Activated B cell treated with CpG ODN at 0.5 μM for 24 hours (primary cell): ENCODE data around the gene SIDT1. TPM values are rescaled to one million over a fixed set of nuclear protein-coding genes. Genes with fewer than 3 reads are reported as not detected.

Experiments used
- ATAC-seq: fragments of 200-7000 bp; cut with Tn5 transposase; one replicate; pipeline ENCODE4 v1.10.0; 2021; ENCODE audit warnings: low read depth, mild to moderate bottlenecking, moderate library complexity
- CTCF ChIA-PET: fragments of 350-600 bp; sonication (Branson Sonifier 250); formaldehyde crosslinking; loops from one replicate; lab custom pipeline; 2021; ENCODE audit warnings: antibody characterized with exemption; lab: Charles Lee
- POLR2A ChIA-PET: fragments of 350-600 bp; sonication (Branson Sonifier 250); formaldehyde crosslinking; loops from one replicate; lab custom pipeline; 2021; ENCODE audit warnings: antibody characterized with exemption; lab: Charles Lee
- DNase-seq: peaks from one replicate; pipeline ENCODE4 v3.0.0; 2022
- H3K27ac Mint-ChIP-seq: one replicate; pipeline ENCODE4 v1.8.0; 2020; ENCODE audit warnings: mixed read lengths
- H3K27me3 Mint-ChIP-seq: one replicate; pipeline ENCODE4 v1.8.0; 2021; ENCODE audit warnings: mixed read lengths
- H3K36me3 Mint-ChIP-seq: one replicate; pipeline ENCODE4 v1.8.0; 2021; ENCODE audit warnings: low read depth, mixed read lengths
- H3K4me1 Mint-ChIP-seq: one replicate; pipeline ENCODE4 v1.8.0; 2021; ENCODE audit warnings: mixed read lengths
- H3K4me3 Mint-ChIP-seq: one replicate; pipeline ENCODE4 v1.8.0; 2020; ENCODE audit warnings: mild to moderate bottlenecking, mixed read lengths
- H3K9me3 Mint-ChIP-seq: one replicate; pipeline ENCODE4 v1.8.0; 2020; ENCODE audit warnings: mixed read lengths
- CTCF ChIP-seq: fragments of 200-600 bp; IDR thresholded peaks from one replicate; pipeline ENCODE4 v1.8.0; 2022; ENCODE audit warnings: antibody characterized with exemption, mild to moderate bottlenecking
- intact Hi-C: fragments of 100-400 bp; cut with micrococcal nuclease; formaldehyde crosslinking; loops from one replicate; pipeline ENCODE4 v1.15.1; 2024
- total RNA-seq: library from RNA; stranded (reverse); gene quantifications from 2 replicates; pipeline ENCODE4 v1.2.3, GENCODE V29; 2022

The SIDT1 gene
- total RNA-seq, 1 donor from 2014 or later = 44.9 TPM

- peaks cover 3% of the 10 kb centered on the region for H3K4me1 Mint-ChIP-seq
- intact Hi-C loops = no loop called here
- H3K4me3 Mint-ChIP-seq = no peak overlapping the region
- H3K27ac Mint-ChIP-seq = no peak overlapping the region
- TF ChIP-seq CTCF = no peak
- no peak for DNase-seq
- CTCF ChIA-PET = interaction anchor here (1.2 kb wide), 1 partner anchor 106 kb away, joined by 3 read pairs; no protein-coding TSS in a partner anchor
- no peaks in the 10 kb centered on the region for H3K27me3 Mint-ChIP-seq
- peaks cover 38% of the 10 kb centered on the region for H3K36me3 Mint-ChIP-seq
- no peak for ATAC-seq
- H3K9me3 Mint-ChIP-seq = no peaks in the 10 kb centered on the region
- POLR2A ChIA-PET = interaction anchor here (0.6 kb wide), 1 partner anchor 86 kb away, joined by 3 read pairs; no protein-coding TSS in a partner anchor
Observed at GRCh38 chr3:113601240-113601639, 68.9 kb downstream of the SIDT1 start.

GRCh38 chr3:113602256-113602655, 69.9 kb downstream of the SIDT1 start:
- H3K27ac Mint-ChIP-seq = no peak overlapping the region
- intact Hi-C loops = no loop called here
- H3K4me1 Mint-ChIP-seq = peaks cover 13% of the 10 kb centered on the region
- DNase-seq (no peak), ATAC-seq (no peak)
- H3K9me3 Mint-ChIP-seq = no peaks in the 10 kb centered on the region
- ChIA-PET POLR2A (no interaction called here), CTCF (interaction anchor here (1.0 to 1.2 kb wide), 2 partner anchors 24 to 107 kb away, joined by 3 to 6 read pairs; no protein-coding TSS in a partner anchor)
- H3K27me3 Mint-ChIP-seq = no peaks in the 10 kb centered on the region
- H3K4me3 Mint-ChIP-seq = no peak overlapping the region
- TF ChIP-seq CTCF = no peak
- peaks cover 46% of the 10 kb centered on the region for H3K36me3 Mint-ChIP-seq

GRCh38 chr3:113602836-113603235, 70.5 kb downstream of the SIDT1 start:
- Mint-ChIP-seq H3K27ac (no peak overlapping the region), H3K4me3 (no peak overlapping the region), H3K27me3 (no peaks in the 10 kb centered on the region), H3K36me3 (peaks cover 47% of the 10 kb centered on the region), H3K4me1 (peaks cover 19% of the 10 kb centered on the region), H3K9me3 (no peaks in the 10 kb centered on the region)
- TF ChIP-seq CTCF = no peak
- intact Hi-C loops = no loop called here
- POLR2A ChIA-PET = no interaction called here
- no peak for ATAC-seq
- no peak for DNase-seq
- CTCF ChIA-PET = no interaction called here

- Mint-ChIP-seq H3K4me3 (peak overlapping the region; percentile 52), H3K27me3 (no peaks in the 10 kb centered on the region), H3K4me1 (peaks cover 25% of the 10 kb centered on the region), H3K9me3 (no peaks in the 10 kb centered on the region), H3K27ac (peak overlapping the region; percentile 72), H3K36me3 (peaks cover 72% of the 10 kb centered on the region)
- peak; percentile 96 for ATAC-seq
- no peak for TF ChIP-seq CTCF
- POLR2A ChIA-PET = interaction anchor here (0.6 to 2.3 kb wide), 3 partner anchors 24 to 288 kb away, joined by 3 to 6 read pairs (median 3); partner anchors contain the start of gene USF3
- DNase-seq = peak; percentile 26
- CTCF ChIA-PET = interaction anchor here (1.5 kb wide), 1 partner anchor 114 kb away, joined by 3 read pairs; no protein-coding TSS in a partner anchor
- intact Hi-C loops = loop anchor here (1.0 to 2.0 kb wide), 5 partner anchors 20 to 140 kb away; partner anchors contain the start of genes NAA50, SIDT1 and USF3
Observed at GRCh38 chr3:113606539-113607218, 74.3 kb downstream of the SIDT1 start.

- Mint-ChIP-seq H3K27me3 (no peaks in the 10 kb centered on the region), H3K36me3 (peaks cover 73% of the 10 kb centered on the region), H3K9me3 (no peaks in the 10 kb centered on the region), H3K27ac (peak overlapping the region; percentile 72), H3K4me3 (peak overlapping the region; percentile 52), H3K4me1 (peaks cover 25% of the 10 kb centered on the region)
- intact Hi-C loops = loop anchor here (1.0 to 2.0 kb wide), 4 partner anchors 19 to 139 kb away; partner anchors contain the start of genes NAA50 and SIDT1
- ATAC-seq = peak; percentile 9
- CTCF ChIA-PET = interaction anchor here (0.8 to 1.5 kb wide), 2 partner anchors 19 to 115 kb away, joined by 3 read pairs; no protein-coding TSS in a partner anchor
- POLR2A ChIA-PET = interaction anchor here (2.3 kb wide), 1 partner anchor 89 kb away, joined by 6 read pairs; the partner anchor contains the start of gene USF3
- TF ChIP-seq CTCF = no peak
- DNase-seq = no peak
Observed at GRCh38 chr3:113607219-113607596, 74.9 kb downstream of the SIDT1 start.
